GM19099 (cell line): Measurements from ENCODE around the gene LCNL1.

ENCODE experiments used
- POLR2A ChIP-seq: IDR thresholded peaks from 3 replicates; pipeline ENCODE4 v1.6.1; 2011; ENCODE audit warnings: low read depth; ENCODE audit not compliant: insufficient read length; ENCODE audit errors: extremely low read depth

Gene LCNL1

GRCh38 chr9:136974817-136975535 lies 7.8 kb upstream of the LCNL1 start:
- no peak for TF ChIP-seq POLR2A

- TF ChIP-seq POLR2A, result no peak
These were observed 7.1 kb upstream of the LCNL1 start for GRCh38 chr9:136975644-136976043.

DNA sequence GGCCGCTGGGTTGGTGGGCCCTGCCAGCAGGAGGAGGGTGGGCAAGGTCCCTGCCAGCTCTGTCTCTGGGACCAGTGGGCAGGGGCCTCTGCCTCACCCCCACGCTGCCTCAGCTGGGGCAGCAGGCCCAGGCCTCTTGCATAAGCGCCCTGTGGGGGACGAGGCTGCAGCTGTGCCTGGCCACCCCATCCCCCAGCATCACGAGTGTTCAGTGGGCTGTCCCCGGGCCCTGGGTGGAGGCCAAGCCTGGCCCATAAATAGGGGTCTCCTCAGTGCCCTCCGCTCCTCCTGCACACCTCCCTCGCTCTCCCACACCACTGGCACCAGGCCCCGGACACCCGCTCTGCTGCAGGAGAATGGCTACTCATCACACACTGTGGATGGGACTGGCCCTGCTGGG lies 5.6 kb upstream of the LCNL1 start, which contains the start of gene PTGDS:
Gene PTGDS, plus strand, starts transcription at position 282 of the 400 bp plus-strand sequence. Its CDS starts 75 bp downstream, at position 357.
- no peak for TF ChIP-seq POLR2A

GRCh38 chr9:136977649-136978072 lies 5.1 kb upstream of the LCNL1 start:
- TF ChIP-seq POLR2A, result no peak

GRCh38 chr9:136978073-136978864 lies 4.5 kb upstream of the LCNL1 start:
- TF ChIP-seq POLR2A, result no peak

DNA sequence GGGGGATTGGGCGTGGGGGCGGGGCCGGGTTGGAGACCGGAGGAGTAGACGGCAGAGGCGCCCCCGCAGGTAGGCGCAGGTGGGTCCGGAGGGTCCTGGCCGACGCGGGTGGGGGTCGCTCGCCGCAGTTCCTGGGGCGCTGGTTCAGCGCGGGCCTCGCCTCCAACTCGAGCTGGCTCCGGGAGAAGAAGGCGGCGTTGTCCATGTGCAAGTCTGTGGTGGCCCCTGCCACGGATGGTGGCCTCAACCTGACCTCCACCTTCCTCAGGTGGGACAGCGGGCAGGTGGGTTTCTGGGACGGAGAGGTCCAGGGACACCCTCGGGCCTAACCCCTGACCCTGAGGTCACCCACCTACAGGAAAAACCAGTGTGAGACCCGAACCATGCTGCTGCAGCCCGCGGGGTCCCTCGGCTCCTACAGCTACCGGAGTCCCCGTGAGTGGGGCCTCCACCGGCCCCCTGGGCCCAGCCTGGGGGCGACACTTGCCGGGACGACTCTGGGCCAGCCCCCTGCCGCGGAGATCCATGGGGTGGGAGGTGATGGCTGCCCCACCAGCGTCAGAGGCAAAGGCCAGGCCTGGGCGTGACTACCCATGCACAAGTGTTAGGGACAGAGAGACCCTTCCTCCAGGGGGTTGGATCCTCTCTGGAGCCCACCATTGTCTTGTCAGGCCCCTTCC lies 3.8 kb upstream of the LCNL1 start:
- TF ChIP-seq POLR2A, result no peak

GRCh38 chr9:136979769-136980587 lies 2.8 kb upstream of the LCNL1 start:
- TF ChIP-seq POLR2A, result no peak

DNA sequence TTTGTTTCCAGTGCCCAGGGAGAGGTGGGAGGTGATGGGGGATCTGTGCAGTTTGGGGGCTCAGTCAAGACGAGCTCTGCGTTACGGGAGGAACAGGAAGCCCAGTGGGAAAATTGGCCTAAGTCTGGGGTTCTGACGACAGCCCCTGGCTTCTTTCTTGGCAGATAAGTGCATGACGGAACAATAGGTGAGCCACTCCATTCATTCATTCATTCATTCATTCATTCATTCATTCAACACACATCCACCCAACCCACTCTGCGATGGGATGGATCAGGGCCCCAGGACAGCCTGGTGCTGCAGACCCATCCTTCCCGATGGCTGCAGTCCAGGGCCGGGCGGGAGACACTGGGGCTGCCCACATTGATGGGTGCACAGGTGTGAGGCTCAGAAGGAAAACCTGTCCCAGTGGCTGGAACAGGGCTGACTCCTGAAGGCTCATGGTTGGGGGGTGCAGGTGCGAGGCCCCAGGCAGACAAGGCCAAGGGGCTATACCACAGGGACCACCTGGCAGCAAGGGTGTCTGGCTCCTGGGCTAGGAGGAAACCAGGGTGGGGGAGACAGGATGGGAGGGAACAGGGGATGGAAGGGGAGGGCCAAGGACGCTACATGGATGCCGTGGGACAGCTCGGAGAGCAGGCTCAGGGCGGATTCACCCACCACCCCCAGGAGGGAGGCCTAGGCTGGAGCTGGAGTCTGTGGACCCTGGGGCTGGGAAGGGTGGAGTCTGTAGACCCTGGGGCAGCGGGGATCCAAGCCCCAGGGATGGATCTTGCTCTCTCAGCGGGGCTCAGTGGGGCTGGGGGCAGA lies 1.9 kb upstream of the LCNL1 start:
- no peak for TF ChIP-seq POLR2A

- no peak for TF ChIP-seq POLR2A
These were observed 1.1 kb upstream of the LCNL1 start for GRCh38 chr9:136981588-136982231.

GRCh38 chr9:136983167-136983566 lies 374 bp downstream of the LCNL1 start:
- no peak for TF ChIP-seq POLR2A

DNA sequence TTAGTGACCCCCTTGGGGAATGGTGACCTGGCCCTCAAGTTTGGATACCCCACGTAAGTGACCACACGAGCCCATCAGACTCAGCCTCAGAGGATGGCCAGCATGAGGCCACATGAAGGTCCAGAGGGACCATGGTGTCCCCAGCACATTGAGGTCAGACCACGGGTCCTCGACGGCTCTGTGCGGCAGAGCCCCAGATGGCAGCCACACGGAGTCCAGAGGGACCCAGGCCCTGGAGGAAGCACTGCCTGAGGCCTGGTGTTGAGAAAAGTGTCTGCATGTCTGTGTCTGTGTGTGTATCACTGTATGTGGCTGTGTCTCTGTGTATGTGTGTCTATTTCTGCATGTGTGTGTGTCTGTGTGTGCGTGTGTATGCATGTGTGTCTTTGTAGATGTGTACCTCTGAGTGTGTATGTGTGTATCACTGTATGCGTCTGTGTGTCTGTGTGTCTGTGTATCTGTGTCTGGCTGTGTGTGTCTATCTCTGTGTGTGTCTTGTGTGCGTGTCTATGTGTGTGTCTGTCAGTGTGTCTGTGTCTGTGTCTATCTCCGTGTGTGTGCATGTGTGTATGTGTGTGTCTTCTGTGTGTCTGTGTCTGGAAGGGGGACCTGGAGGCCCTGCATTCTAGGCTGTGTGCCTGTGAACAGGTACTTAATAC lies 992 bp downstream of the LCNL1 start:
- TF ChIP-seq POLR2A, result no peak

DNA sequence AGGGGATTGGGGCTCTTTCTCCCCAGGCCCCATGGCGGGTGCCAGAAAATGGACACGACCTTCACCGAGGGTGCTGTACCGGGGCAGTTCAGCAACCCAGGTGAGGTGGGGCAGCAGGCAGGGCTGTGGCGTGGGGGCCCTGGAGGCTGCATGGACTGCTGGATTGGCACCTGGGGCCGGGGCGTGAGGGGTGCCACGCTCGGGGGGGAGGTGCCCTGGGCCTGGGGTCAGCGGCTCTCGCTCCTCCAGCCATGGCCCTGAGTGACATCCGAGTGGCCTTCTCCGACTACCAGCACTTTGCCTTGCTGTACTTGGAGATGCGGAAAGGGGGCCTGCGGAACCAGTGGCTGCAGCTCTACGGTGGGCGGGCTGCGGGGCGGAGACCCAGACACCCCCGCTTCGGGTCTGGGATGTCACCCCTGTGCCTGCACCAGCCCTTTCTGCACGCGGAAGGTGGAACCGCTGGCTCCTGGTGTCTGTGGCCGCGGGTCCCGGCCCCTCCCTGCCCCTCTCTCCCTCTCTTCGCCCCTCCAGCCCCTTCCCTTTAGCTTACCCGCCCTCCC lies 1.8 kb downstream of the LCNL1 start:
- no peak for TF ChIP-seq POLR2A
